HepG2 (cell line): ENCODE data around the gene SCRG1. TPM values are rescaled to one million over a fixed set of nuclear protein-coding genes. Genes with fewer than 3 reads are reported as not detected.

ENCODE experiments used
- ARID3A ChIP-seq: IDR thresholded peaks from 2 replicates; pipeline ENCODE4 v1.6.1; 2012; ENCODE audit warnings: low read depth, low read length, improper control_type of control experiment
- ATF4 ChIP-seq, 2 experiments: fragments of 450-650 bp in 1 of 2; sonication (generic) in 1 of 2; formaldehyde crosslinking; IDR thresholded peaks; 2 replicates each; pipeline versions ENCODE4 v1.5.0 to v1.8.0; 2020 to 2022; ENCODE audit warnings: mild to moderate bottlenecking in 1 of 2, missing genetic modification reagents in 1 of 2
- ATF7 ChIP-seq, 2 experiments: fragments of 450-650 bp in 1 of 2; sonication (generic) in 1 of 2; formaldehyde crosslinking in 1 of 2; IDR thresholded peaks; 2 replicates each; pipeline versions ENCODE4 v1.4.0 to v1.6.1; 2016 to 2020; ENCODE audit warnings: antibody characterized with exemption in 1 of 2, mild to moderate bottlenecking in 1 of 2, missing genetic modification reagents in 1 of 2
- MED1 ChIP-seq: sonication (generic); formaldehyde crosslinking; IDR thresholded peaks from 2 replicates; pipeline ENCODE4 v1.4.0; 2020; ENCODE audit warnings: missing genetic modification reagents
- MIER3 ChIP-seq: IDR thresholded peaks from 2 replicates; pipeline ENCODE4 v1.6.1; 2016; ENCODE audit warnings: missing compliant biosample characterization, borderline replicate concordance
- NPAS2 ChIP-seq: sonication (generic); formaldehyde crosslinking; IDR thresholded peaks from 2 replicates; pipeline ENCODE4 v1.8.0; 2022; ENCODE audit warnings: mild to moderate bottlenecking, missing genetic modification reagents, borderline replicate concordance
- PLRG1 ChIP-seq: fragments of 450-650 bp; conservative IDR thresholded peaks from 2 replicates; pipeline ENCODE4 v1.6.1; 2016
- SIX1 ChIP-seq: sonication (generic); formaldehyde crosslinking; IDR thresholded peaks from 2 replicates; pipeline ENCODE4 v1.4.0; 2020; ENCODE audit warnings: missing genetic modification reagents, borderline replicate concordance
- ZNF431 ChIP-seq: sonication (generic); formaldehyde crosslinking; IDR thresholded peaks from 2 replicates; pipeline ENCODE4 v1.9.0; 2022; ENCODE audit warnings: missing genetic modification reagents, low read depth, mild to moderate bottlenecking, borderline replicate concordance
- ZNF468 ChIP-seq: sonication (generic); formaldehyde crosslinking; IDR thresholded peaks from 2 replicates; pipeline ENCODE4 v1.8.0; 2022; ENCODE audit warnings: mild to moderate bottlenecking, moderate library complexity, missing genetic modification reagents
- ZNF646 ChIP-seq: sonication (generic); formaldehyde crosslinking; IDR thresholded peaks from 2 replicates; pipeline ENCODE4 v1.9.0; 2021; ENCODE audit warnings: mild to moderate bottlenecking, missing genetic modification reagents
- ZNF678 ChIP-seq: sonication (generic); formaldehyde crosslinking; IDR thresholded peaks from 2 replicates; pipeline ENCODE4 v1.4.0; 2020; ENCODE audit warnings: mild to moderate bottlenecking, missing genetic modification reagents
- ZSCAN22 ChIP-seq: sonication (generic); formaldehyde crosslinking; IDR thresholded peaks from 2 replicates; pipeline ENCODE4 v1.4.0; 2020; ENCODE audit warnings: mild to moderate bottlenecking, missing genetic modification reagents
- polyA plus RNA-seq, 8 experiments: library from polyadenylated mRNA; depleted of rRNA in 3 of 8; stranded (reverse) in 7 of 8; unstranded in 1 of 8; fragments of >200 nt; fragmentation: Illumina TruSeq in 4 of 8; extraction: Trizol in 4 of 8; gene quantifications; 2 replicates each; pipeline versions ENCODE4 v1.2.1 to v1.2.3, GENCODE V29; 2011 to 2016; ENCODE audit warnings: low read depth in 4 of 8, missing spikeins in 1 of 8, mixed read lengths in 1 of 8; ENCODE audit not compliant: insufficient read depth in 1 of 8
- total RNA-seq, 5 experiments: library from RNA; depleted of rRNA; stranded (reverse); fragments of >200 nt; fragmentation: Illumina TruSeq; extraction: Trizol; gene quantifications; 2 replicates each; pipeline ENCODE4 v1.2.3, GENCODE V29; 2016; ENCODE audit warnings: low read depth in 1 of 5
- TF ChIP-seq, protein P1 (sequence below): sonication (generic); formaldehyde crosslinking; IDR thresholded peaks from 2 replicates; pipeline ENCODE4 v1.4.0; 2020; ENCODE audit warnings: missing genetic modification reagents
- TF ChIP-seq, protein P2 (sequence below): sonication (generic); formaldehyde crosslinking; conservative IDR thresholded peaks from 2 replicates; pipeline ENCODE4 v1.8.0; 2022; ENCODE audit warnings: missing genetic modification reagents

The SCRG1 gene
- total and polyA plus RNA-seq, 2 of the 13 experiments (the other 11 are each of a cell fraction or from before 2014, with no cell fraction given), result not detected

DNA sequence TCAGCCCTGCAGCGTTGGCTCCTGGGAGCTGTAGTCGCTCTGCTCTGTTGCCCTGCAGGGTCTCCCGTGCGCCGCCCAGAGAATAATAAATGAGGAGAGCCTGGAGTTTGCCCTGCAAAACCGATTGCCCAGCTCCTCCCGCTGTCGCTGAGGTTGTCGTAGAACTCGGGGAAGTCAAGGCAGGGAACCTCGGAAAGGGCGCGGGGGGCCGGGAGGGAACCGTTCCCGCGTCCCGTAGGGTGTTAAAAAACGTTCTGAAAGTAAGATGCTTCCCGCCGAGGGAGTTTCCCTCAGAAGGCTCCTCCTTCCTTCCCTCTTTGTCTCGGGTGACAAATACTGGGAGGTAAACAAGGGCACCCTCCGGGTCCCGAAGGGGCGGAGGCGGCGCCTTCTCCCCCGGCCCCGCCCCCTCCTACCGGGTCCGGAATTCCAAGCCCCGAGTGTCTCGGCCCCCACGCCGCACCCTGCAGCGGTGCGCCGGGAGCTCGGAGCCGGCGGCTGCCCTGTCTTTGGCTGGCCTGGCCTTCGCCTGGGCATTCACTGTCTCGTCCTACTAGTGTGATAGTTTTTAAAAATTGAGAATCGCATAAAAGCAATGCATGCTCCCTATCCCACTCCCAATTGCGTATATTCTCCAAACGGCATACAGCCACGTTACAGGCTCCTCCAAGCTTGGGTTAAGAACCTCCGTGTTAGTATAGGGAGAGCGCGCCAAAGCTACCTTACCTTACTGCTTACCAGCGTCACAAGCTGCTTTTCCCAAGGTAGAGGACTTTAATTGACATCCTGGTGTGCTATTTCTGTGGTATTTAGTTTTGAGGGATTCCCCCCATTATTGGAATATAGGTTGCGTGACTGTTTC, 63.8 kb downstream of the SCRG1 start (continued):
- no peak for TF ChIP-seq MIER3 (CRISPR knock-in tag)
- TF ChIP-seq ZNF431 (CRISPR knock-in tag), result no peak
- no peak for TF ChIP-seq ATF7 (IDR thresholded peaks at IDR 0.05)
- TF ChIP-seq ATF7 (CRISPR knock-in tag; IDR thresholded peaks at IDR 0.05), result no peak
- TF ChIP-seq ZNF646 (CRISPR knock-in tag), result no peak
- no peak for TF ChIP-seq PLRG1
- no peak for TF ChIP-seq ZNF468 (CRISPR knock-in tag)
- TF ChIP-seq ZNF678 (CRISPR knock-in tag), result no peak
- no peak for TF ChIP-seq ARID3A
- TF ChIP-seq SIX1 (CRISPR knock-in tag), result no peak; the same call in 1 of the 2 replicates
- TF ChIP-seq ATF4 (CRISPR knock-in tag; IDR thresholded peaks at IDR 0.05), result no peak
- no peak for TF ChIP-seq NPAS2
- TF ChIP-seq, protein P1, sequence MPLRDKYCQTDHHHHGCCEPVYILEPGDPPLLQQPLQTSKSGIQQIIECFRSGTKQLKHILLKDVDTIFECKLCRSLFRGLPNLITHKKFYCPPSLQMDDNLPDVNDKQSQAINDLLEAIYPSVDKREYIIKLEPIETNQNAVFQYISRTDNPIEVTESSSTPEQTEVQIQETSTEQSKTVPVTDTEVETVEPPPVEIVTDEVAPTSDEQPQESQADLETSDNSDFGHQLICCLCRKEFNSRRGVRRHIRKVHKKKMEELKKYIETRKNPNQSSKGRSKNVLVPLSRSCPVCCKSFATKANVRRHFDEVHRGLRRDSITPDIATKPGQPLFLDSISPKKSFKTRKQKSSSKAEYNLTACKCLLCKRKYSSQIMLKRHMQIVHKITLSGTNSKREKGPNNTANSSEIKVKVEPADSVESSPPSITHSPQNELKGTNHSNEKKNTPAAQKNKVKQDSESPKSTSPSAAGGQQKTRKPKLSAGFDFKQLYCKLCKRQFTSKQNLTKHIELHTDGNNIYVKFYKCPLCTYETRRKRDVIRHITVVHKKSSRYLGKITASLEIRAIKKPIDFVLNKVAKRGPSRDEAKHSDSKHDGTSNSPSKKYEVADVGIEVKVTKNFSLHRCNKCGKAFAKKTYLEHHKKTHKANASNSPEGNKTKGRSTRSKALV (CRISPR knock-in tag), result no peak
- TF ChIP-seq, protein P2, sequence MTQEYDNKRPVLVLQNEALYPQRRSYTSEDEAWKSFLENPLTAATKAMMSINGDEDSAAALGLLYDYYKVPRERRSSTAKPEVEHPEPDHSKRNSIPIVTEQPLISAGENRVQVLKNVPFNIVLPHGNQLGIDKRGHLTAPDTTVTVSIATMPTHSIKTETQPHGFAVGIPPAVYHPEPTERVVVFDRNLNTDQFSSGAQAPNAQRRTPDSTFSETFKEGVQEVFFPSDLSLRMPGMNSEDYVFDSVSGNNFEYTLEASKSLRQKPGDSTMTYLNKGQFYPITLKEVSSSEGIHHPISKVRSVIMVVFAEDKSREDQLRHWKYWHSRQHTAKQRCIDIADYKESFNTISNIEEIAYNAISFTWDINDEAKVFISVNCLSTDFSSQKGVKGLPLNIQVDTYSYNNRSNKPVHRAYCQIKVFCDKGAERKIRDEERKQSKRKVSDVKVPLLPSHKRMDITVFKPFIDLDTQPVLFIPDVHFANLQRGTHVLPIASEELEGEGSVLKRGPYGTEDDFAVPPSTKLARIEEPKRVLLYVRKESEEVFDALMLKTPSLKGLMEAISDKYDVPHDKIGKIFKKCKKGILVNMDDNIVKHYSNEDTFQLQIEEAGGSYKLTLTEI, result no peak
- no peak for TF ChIP-seq MED1 (CRISPR knock-in tag)
- TF ChIP-seq ZSCAN22 (CRISPR knock-in tag), result no peak
